Activated naive CD4-positive, alpha-beta T cell treated with anti-CD3 and anti-CD28 coated beads for 36 hours (primary cell): ENCODE results near the gene DNAJC2. TPM values are rescaled to one million over a fixed set of nuclear protein-coding genes. Genes with fewer than 3 reads are reported as not detected.

Experiments used
- CTCF ChIA-PET: fragments of 350-600 bp; sonication (Branson Sonifier 250); formaldehyde crosslinking; loops from one replicate; lab custom pipeline; 2021; ENCODE audit warnings: antibody characterized with exemption; lab: Charles Lee
- DNase-seq: peaks from one replicate; pipeline ENCODE4 v3.0.0-alpha.2; 2020
- H3K27ac Mint-ChIP-seq: one replicate; pipeline ENCODE4 v1.8.0; 2021; ENCODE audit warnings: mild to moderate bottlenecking, mixed read lengths
- H3K27me3 Mint-ChIP-seq: one replicate; pipeline ENCODE4 v1.8.0; 2021; ENCODE audit warnings: low read depth, mixed read lengths
- H3K36me3 Mint-ChIP-seq: one replicate; pipeline ENCODE4 v1.8.0; 2021; ENCODE audit warnings: low read depth, mixed read lengths
- H3K4me1 Mint-ChIP-seq: one replicate; pipeline ENCODE4 v1.8.0; 2021; ENCODE audit warnings: low read depth, mixed read lengths
- H3K4me3 Mint-ChIP-seq: one replicate; pipeline ENCODE4 v1.8.0; 2021; ENCODE audit warnings: mild to moderate bottlenecking, moderate library complexity, mixed read lengths
- H3K9me3 Mint-ChIP-seq: one replicate; pipeline ENCODE4 v1.8.0; 2021; ENCODE audit warnings: mixed read lengths
- intact Hi-C: fragments of 100-400 bp; cut with micrococcal nuclease; formaldehyde crosslinking; loops from one replicate; pipeline ENCODE4 v1.15.1; 2023
- total RNA-seq, 2 experiments: library from RNA; stranded (reverse); gene quantifications; one replicate each; pipeline ENCODE4 v1.2.3, GENCODE V29; 2021

DNAJC2 gene
- total RNA-seq, 2 experiments from 2014 or later: 39.8 to 42.1 TPM

DNA sequence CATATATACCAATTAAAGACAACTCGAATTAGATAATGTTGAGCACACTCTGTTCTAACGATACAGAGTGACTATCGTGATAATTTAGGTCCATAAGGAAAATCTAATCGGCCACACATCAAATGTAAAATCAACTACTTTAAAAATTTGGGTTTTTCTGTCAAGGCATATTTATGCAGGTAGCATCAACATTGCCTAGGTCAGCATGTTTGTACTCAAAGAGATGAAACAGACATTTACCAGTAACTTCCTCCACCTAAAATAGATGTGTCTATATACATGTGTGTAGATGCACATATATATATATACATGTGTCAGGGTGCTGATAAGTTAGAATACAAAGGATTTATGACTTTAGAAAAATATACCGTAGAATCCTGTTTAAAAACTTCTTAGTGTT, 24.9 kb upstream of the DNAJC2 start:
- no peak overlapping the region for H3K27ac Mint-ChIP-seq
- no peaks in the 10 kb centered on the region for H3K4me1 Mint-ChIP-seq
- no peaks in the 10 kb centered on the region for H3K9me3 Mint-ChIP-seq
- intact Hi-C loops: no loop called here
- peaks cover 21% of the 10 kb centered on the region for H3K36me3 Mint-ChIP-seq
- no peak for DNase-seq
- no peaks in the 10 kb centered on the region for H3K27me3 Mint-ChIP-seq
- no peak overlapping the region for H3K4me3 Mint-ChIP-seq
- CTCF ChIA-PET: no interaction called here

- intact Hi-C loops: loop anchor here (10.0 kb wide), 1 partner anchor 915 kb away; the partner anchor contains the start of gene ORAI2
- Mint-ChIP-seq H3K4me3 (peak overlapping the region; percentile 94), H3K27me3 (no peaks in the 10 kb centered on the region), H3K4me1 (peaks cover 53% of the 10 kb centered on the region), H3K9me3 (no peaks in the 10 kb centered on the region), H3K36me3 (peaks cover 27% of the 10 kb centered on the region), H3K27ac (peak overlapping the region; percentile 67)
- CTCF ChIA-PET: no interaction called here
- DNase-seq: no peak
Measured at GRCh38 chr7:103349805-103350204, 5.2 kb upstream of the DNAJC2 start.

DNA sequence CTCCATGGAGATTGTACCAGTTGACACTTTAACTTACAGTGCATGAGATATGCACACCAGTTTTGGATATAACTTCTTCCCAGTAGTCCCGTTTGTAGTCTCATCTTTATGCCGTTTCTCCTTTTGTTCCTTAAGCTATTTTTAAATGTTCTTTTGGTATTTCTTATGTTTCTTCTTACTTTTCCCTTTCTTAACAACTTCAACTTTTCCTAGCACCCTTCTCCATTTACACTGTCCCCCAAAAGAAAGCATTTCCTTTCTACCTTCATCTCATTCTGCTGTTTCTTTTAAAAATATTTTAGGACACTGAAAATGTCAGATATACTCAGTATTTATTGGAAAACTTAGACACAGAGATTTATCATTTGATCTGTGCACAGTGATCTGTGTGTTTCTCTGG, 4.4 kb upstream of the DNAJC2 start:
- CTCF ChIA-PET: no interaction called here

GRCh38 chr7:103348452-103348851, 3.9 kb upstream of the DNAJC2 start:
- intact Hi-C loops: loop anchor here (10.0 kb wide), 1 partner anchor 914 kb away; the partner anchor contains the start of gene ORAI2
- no peaks in the 10 kb centered on the region for H3K27me3 Mint-ChIP-seq
- CTCF ChIA-PET: interaction anchor here (1.0 kb wide), 1 partner anchor 50 kb away, joined by 3 read pairs; no protein-coding TSS in a partner anchor
- peak overlapping the region; percentile 57 for H3K27ac Mint-ChIP-seq
- H3K36me3 Mint-ChIP-seq: peaks cover 32% of the 10 kb centered on the region
- peaks cover 55% of the 10 kb centered on the region for H3K4me1 Mint-ChIP-seq
- DNase-seq: peak; percentile 16
- peak overlapping the region; percentile 94 for H3K4me3 Mint-ChIP-seq
- no peaks in the 10 kb centered on the region for H3K9me3 Mint-ChIP-seq

More for the DNA sequence above, 4.4 kb upstream of the DNAJC2 start:
- intact Hi-C loops: loop anchor here (10.0 kb wide), 1 partner anchor 914 kb away; the partner anchor contains the start of gene ORAI2
- Mint-ChIP-seq H3K36me3 (peaks cover 29% of the 10 kb centered on the region), H3K27me3 (no peaks in the 10 kb centered on the region), H3K4me3 (peak overlapping the region; percentile 94), H3K9me3 (no peaks in the 10 kb centered on the region), H3K4me1 (peaks cover 53% of the 10 kb centered on the region), H3K27ac (peak overlapping the region; percentile 0)
- no peak for DNase-seq

DNA sequence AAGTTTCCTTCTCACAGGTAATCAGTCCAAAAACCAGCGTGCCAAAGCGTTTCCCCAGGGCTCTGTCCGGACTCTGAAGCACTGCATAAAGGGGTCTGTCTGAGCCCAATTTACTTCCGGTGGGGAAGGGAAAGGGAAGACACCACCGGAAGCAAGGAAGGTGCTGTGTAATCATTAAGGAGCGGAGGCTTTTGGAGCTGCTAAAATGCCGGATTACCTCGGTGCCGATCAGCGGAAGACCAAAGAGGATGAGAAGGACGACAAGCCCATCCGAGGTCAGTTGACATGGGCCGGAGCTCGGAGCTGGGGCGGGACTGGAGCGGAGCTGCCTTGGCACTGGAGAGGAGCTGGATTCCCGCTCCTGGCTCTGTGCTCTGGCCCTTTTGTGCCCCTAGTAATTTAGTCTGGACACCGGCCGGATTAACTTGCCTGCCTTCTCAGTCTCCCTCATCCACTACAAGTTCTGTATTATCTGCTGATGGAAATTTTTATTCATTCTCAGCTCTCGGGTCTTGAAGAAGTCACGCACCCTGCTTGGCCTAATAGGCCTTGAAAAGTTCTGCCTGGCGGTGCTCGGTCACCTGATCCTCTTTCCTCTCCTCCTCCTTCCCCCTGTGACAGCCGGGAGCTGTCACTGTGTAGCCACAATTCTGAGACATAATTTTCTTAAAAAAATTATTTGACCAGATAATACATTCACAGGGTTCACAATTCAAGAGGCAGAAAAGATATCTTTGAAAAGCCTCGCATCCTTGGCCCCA, 3.1 kb upstream of the DNAJC2 start, which contains the start of gene PSMC2:
Gene PSMC2, plus strand, starts transcription at position 137 of the 761 bp plus-strand sequence. Its CDS starts 69 bp downstream, at position 206.
- Mint-ChIP-seq H3K27ac (peak within 1 kb of the TSS; percentile 98), H3K36me3 (peaks cover 31% of the 10 kb centered on the region), H3K27me3 (no peaks in the 10 kb centered on the region), H3K9me3 (no peaks in the 10 kb centered on the region), H3K4me3 (peak within 1 kb of the TSS; percentile 94), H3K4me1 (peaks cover 52% of the 10 kb centered on the region)
- intact Hi-C loops: loop anchor here (2.0 to 10.0 kb wide), 4 partner anchors 67 to 1665 kb away; partner anchors contain the start of gene ORAI2
- CTCF ChIA-PET: interaction anchor here (1.0 to 1.1 kb wide), 2 partner anchors 49 to 50 kb away, joined by 3 read pairs; partner anchors contain the start of gene PMPCB
- peak; percentile 90 for DNase-seq

- Mint-ChIP-seq H3K4me1 (peaks cover 53% of the 10 kb centered on the region), H3K27ac (peak overlapping the region; percentile 98), H3K27me3 (no peaks in the 10 kb centered on the region), H3K9me3 (no peaks in the 10 kb centered on the region), H3K36me3 (peaks cover 31% of the 10 kb centered on the region), H3K4me3 (peak overlapping the region; percentile 94)
- intact Hi-C loops: loop anchor here (2.0 to 10.0 kb wide), 4 partner anchors 66 to 1666 kb away; partner anchors contain the start of gene ORAI2
- CTCF ChIA-PET: no interaction called here
- DNase-seq: no peak
Measured at GRCh38 chr7:103346396-103346795, 1.8 kb upstream of the DNAJC2 start.

DNA sequence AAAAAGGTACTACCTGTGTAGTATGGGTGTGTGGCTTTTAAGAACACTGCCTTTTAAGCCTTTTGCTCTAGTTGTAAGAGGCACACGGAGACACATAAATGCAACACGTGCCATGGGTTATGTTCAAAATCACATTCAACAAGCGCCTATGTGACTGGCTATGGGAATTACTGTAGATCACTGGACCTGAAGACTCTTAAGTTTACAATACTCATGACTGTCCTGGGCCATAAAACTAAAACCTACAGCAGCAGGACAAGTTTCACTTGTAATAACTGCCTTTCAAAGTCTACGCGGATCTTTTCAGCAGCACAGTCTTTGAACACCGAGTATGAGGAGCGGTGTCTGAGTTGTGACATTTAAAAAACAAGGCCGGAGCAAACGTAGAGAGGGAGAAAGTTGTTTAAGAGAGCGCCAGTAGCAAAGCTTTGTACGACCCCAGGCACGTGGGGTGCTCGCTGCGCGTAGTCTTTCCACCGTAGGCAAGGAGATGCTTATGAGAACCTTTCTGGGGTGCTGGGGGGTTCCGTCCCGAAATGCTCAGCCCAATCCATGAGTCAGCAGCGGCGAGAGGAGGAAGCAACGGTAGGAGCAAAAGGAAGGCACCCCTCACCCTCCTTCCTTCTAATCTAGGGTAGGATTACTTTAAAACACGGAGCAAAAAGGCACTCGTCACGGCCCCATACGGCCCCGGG, 662 bp downstream of the DNAJC2 start:
- Mint-ChIP-seq H3K9me3 (no peaks in the 10 kb centered on the region), H3K27ac (peak overlapping the region; percentile 98), H3K4me3 (peak overlapping the region; percentile 99), H3K4me1 (peaks cover 56% of the 10 kb centered on the region), H3K36me3 (peaks cover 43% of the 10 kb centered on the region), H3K27me3 (no peaks in the 10 kb centered on the region)
- CTCF ChIA-PET: interaction anchor here (0.7 kb wide), 1 partner anchor 11 kb away, joined by 4 read pairs; no protein-coding TSS in a partner anchor
- DNase-seq: peak; percentile 51
- intact Hi-C loops: loop anchor here (1.0 to 10.0 kb wide), 8 partner anchors 19 to 909 kb away; partner anchors contain the start of genes FAM185A, FBXL13, NAPEPLD and ORAI2

DNA sequence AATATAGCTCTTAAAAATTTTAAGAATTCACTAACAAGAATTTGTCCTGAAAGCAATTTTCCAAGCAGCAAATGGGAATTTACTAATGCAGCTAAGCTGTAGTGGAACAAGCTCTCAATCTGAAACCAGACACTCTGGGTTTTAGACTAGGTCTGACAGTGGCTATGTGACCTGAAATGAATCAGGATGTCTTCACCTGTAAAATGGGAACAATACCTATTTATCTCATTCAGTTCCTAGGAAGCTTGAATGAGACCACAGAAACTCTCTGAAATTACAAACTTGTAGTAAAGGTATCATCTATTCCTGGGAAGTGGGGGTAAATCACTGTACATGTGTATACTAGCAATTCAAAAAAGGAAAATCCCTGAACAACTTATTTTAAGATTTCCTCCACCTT, 1.2 kb downstream of the DNAJC2 start:
- H3K27me3 Mint-ChIP-seq: no peaks in the 10 kb centered on the region
- DNase-seq: no peak
- H3K27ac Mint-ChIP-seq: peak overlapping the region; percentile 98
- H3K9me3 Mint-ChIP-seq: no peaks in the 10 kb centered on the region
- CTCF ChIA-PET: interaction anchor here (0.7 kb wide), 1 partner anchor 10 kb away, joined by 4 read pairs; no protein-coding TSS in a partner anchor
- peaks cover 41% of the 10 kb centered on the region for H3K36me3 Mint-ChIP-seq
- intact Hi-C loops: loop anchor here (5.0 to 10.0 kb wide), 3 partner anchors 64 to 909 kb away; partner anchors contain the start of genes ORAI2 and ORC5
- peaks cover 54% of the 10 kb centered on the region for H3K4me1 Mint-ChIP-seq
- peak overlapping the region; percentile 99 for H3K4me3 Mint-ChIP-seq

DNA sequence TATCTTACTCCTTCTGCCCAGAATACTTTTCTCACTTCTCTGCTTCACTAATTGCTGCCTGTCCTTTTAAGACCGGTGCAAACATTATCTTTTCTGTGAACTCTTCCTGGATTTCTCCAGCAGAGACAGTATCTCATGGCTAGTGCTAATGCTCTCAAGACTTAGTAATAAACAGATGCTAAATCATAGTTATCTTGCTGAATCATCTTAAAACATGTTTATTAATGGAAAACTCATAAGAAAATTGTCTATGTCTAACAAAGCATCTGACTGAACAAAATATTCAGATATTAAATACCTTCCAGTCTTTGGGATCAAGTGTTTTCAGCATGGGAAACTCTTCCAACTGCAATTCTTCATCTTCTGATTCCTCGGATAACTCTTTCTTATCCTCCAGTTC, 3.1 kb downstream of the DNAJC2 start:
- Mint-ChIP-seq H3K4me3 (no peak overlapping the region), H3K36me3 (peaks cover 46% of the 10 kb centered on the region), H3K27me3 (no peaks in the 10 kb centered on the region), H3K4me1 (peaks cover 46% of the 10 kb centered on the region), H3K27ac (peak overlapping the region; percentile 68), H3K9me3 (no peaks in the 10 kb centered on the region)
- no peak for DNase-seq
- intact Hi-C loops: loop anchor here (5.0 to 10.0 kb wide), 3 partner anchors 66 to 907 kb away; partner anchors contain the start of genes ORAI2 and ORC5
- CTCF ChIA-PET: interaction anchor here (0.7 kb wide), 1 partner anchor 46 kb away, joined by 3 read pairs; no protein-coding TSS in a partner anchor

GRCh38 chr7:103338864-103339263, 5.7 kb downstream of the DNAJC2 start:
- H3K4me3 Mint-ChIP-seq: no peak overlapping the region
- intact Hi-C loops: no loop called here
- peaks cover 35% of the 10 kb centered on the region for H3K4me1 Mint-ChIP-seq
- peaks cover 43% of the 10 kb centered on the region for H3K36me3 Mint-ChIP-seq
- no peaks in the 10 kb centered on the region for H3K9me3 Mint-ChIP-seq
- DNase-seq: no peak
- peak overlapping the region; percentile 17 for H3K27ac Mint-ChIP-seq
- no peaks in the 10 kb centered on the region for H3K27me3 Mint-ChIP-seq
- CTCF ChIA-PET: interaction anchor here (0.6 kb wide), 1 partner anchor 21 kb away, joined by 3 read pairs; no protein-coding TSS in a partner anchor

GRCh38 chr7:103336761-103337160, 7.8 kb downstream of the DNAJC2 start:
- H3K27ac Mint-ChIP-seq: no peak overlapping the region
- peaks cover 27% of the 10 kb centered on the region for H3K4me1 Mint-ChIP-seq
- CTCF ChIA-PET: interaction anchor here (0.6 kb wide), 1 partner anchor 454 kb away, joined by 3 read pairs; no protein-coding TSS in a partner anchor
- intact Hi-C loops: no loop called here
- no peak overlapping the region for H3K4me3 Mint-ChIP-seq
- no peaks in the 10 kb centered on the region for H3K9me3 Mint-ChIP-seq
- H3K27me3 Mint-ChIP-seq: no peaks in the 10 kb centered on the region
- no peak for DNase-seq
- H3K36me3 Mint-ChIP-seq: peaks cover 43% of the 10 kb centered on the region
